Measurements from ENCODE around the gene ASPM.

GRCh38 chr1:197116156-197116555 lies 30.3 kb downstream of the ASPM start:
- TF ChIP-seq CTCF (IDR thresholded peaks at IDR 0.05) (no peak), POLR2AphosphoS5 (IDR thresholded peaks at IDR 0.05; ENCODE audit: low read depth, low read length) (no peak), GATA2 (CRISPR knock-in tag; IDR thresholded peaks at IDR 0.05) (no peak), RFX5 (IDR thresholded peaks at IDR 0.05; ENCODE audit: low read length) (no peak), REST (IDR thresholded peaks at IDR 0.05; ENCODE audit: low read depth, low read length) (no peak), FOXJ3 (CRISPR knock-in tag; IDR thresholded peaks at IDR 0.05) (no peak), TAF1 (IDR thresholded peaks at IDR 0.05; ENCODE audit: borderline replicate concordance, low read depth, low read length) (no peak), IRF3 (IDR thresholded peaks at IDR 0.05; ENCODE audit: low read depth, low read length) (no peak), YY1 (IDR thresholded peaks at IDR 0.05; ENCODE audit: low read depth) (no peak), MAX (IDR thresholded peaks at IDR 0.05; ENCODE audit: low read depth) (no peak), USF2 (IDR thresholded peaks at IDR 0.05; ENCODE audit: borderline replicate concordance, low read depth, low read length) (no peak), EP300 (IDR thresholded peaks at IDR 0.05; ENCODE audit: borderline replicate concordance in 1 of 2, low read depth in 1 of 2, low read length in 1 of 2) (no peak), TCF12 (IDR thresholded peaks at IDR 0.05) (no peak)
